ENCODE measurements around the gene FOXP1. TPM values are rescaled to one million over a fixed set of nuclear protein-coding genes. Genes with fewer than 3 reads are reported as not detected.

The FOXP1 gene
- polyA plus RNA-seq, 1 donor from 2014 or later: 5.6 TPM

DNA sequence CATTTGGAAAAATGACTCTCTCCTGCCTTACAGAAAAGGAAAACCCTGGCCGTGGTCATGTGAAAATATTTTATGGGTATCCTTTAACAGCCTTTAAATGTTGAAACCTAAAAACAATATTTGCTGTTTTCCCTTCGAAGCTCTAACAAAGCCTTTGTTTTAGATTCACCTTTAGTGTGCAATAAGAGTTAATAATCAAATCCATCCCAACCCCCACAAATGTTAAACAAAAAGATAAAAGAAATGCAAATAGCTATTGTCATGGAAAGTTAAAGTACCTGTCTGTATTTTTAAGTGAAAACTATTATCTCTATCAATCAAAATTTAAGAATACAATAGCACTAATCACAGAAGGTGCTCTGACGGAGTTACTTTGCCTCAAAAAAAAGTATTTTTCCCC is 279.3 kb downstream of the FOXP1 start:
- Histone ChIP-seq H4K20me1 (ENCODE audit: insufficient read depth) (no peaks in the 10 kb centered on the region), H3K4me3 (ENCODE audit: low read length) (peak overlapping the region; percentile 5), H3K4me2 (ENCODE audit: low read length) (no peak overlapping the region), H3K9ac (ENCODE audit: low read length) (no peak overlapping the region), H2AFZ (ENCODE audit: low read depth, low read length) (no peak overlapping the region), H3K9me3 (ENCODE audit: low read length) (no peaks in the 10 kb centered on the region), H3F3A (ENCODE audit: insufficient read depth, low read length, poor library complexity, severe bottlenecking) (no peaks in the 10 kb centered on the region), H3K9me2 (ENCODE audit: insufficient read depth, low read length) (no peaks in the 10 kb centered on the region), H3K27me3 (ENCODE audit: insufficient read depth, low read depth, low read length) (no peaks in the 10 kb centered on the region), H3K27ac (ENCODE audit: low read length) (no peak overlapping the region), H3K79me2 (replicated peaks; ENCODE audit: insufficient read depth, low read length) (no peaks in the 10 kb centered on the region), H3K36me3 (ENCODE audit: insufficient read depth, low read length) (no peaks in the 10 kb centered on the region)
- TF ChIP-seq MXI1 (conservative IDR thresholded peaks at IDR 0.05; ENCODE audit: poor library complexity, severe bottlenecking): no peak
- TF ChIP-seq, protein P1, sequence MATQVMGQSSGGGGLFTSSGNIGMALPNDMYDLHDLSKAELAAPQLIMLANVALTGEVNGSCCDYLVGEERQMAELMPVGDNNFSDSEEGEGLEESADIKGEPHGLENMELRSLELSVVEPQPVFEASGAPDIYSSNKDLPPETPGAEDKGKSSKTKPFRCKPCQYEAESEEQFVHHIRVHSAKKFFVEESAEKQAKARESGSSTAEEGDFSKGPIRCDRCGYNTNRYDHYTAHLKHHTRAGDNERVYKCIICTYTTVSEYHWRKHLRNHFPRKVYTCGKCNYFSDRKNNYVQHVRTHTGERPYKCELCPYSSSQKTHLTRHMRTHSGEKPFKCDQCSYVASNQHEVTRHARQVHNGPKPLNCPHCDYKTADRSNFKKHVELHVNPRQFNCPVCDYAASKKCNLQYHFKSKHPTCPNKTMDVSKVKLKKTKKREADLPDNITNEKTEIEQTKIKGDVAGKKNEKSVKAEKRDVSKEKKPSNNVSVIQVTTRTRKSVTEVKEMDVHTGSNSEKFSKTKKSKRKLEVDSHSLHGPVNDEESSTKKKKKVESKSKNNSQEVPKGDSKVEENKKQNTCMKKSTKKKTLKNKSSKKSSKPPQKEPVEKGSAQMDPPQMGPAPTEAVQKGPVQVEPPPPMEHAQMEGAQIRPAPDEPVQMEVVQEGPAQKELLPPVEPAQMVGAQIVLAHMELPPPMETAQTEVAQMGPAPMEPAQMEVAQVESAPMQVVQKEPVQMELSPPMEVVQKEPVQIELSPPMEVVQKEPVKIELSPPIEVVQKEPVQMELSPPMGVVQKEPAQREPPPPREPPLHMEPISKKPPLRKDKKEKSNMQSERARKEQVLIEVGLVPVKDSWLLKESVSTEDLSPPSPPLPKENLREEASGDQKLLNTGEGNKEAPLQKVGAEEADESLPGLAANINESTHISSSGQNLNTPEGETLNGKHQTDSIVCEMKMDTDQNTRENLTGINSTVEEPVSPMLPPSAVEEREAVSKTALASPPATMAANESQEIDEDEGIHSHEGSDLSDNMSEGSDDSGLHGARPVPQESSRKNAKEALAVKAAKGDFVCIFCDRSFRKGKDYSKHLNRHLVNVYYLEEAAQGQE (IDR thresholded peaks at IDR 0.05; ENCODE audit: borderline replicate concordance): no peak
- TF ChIP-seq EZH2 (IDR thresholded peaks at IDR 0.05; ENCODE audit: borderline replicate concordance, insufficient read depth, low read length, poor library complexity, severe bottlenecking): no peak
- no peak for TF ChIP-seq POLR2AphosphoS5 (IDR thresholded peaks at IDR 0.05)
- no peak for TF ChIP-seq RAD21 (conservative IDR thresholded peaks at IDR 0.05)
- TF ChIP-seq, protein P2, sequence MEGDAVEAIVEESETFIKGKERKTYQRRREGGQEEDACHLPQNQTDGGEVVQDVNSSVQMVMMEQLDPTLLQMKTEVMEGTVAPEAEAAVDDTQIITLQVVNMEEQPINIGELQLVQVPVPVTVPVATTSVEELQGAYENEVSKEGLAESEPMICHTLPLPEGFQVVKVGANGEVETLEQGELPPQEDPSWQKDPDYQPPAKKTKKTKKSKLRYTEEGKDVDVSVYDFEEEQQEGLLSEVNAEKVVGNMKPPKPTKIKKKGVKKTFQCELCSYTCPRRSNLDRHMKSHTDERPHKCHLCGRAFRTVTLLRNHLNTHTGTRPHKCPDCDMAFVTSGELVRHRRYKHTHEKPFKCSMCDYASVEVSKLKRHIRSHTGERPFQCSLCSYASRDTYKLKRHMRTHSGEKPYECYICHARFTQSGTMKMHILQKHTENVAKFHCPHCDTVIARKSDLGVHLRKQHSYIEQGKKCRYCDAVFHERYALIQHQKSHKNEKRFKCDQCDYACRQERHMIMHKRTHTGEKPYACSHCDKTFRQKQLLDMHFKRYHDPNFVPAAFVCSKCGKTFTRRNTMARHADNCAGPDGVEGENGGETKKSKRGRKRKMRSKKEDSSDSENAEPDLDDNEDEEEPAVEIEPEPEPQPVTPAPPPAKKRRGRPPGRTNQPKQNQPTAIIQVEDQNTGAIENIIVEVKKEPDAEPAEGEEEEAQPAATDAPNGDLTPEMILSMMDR (IDR thresholded peaks at IDR 0.05; ENCODE audit: poor library complexity, severe bottlenecking): no peak
- TF ChIP-seq SMC3 (conservative IDR thresholded peaks at IDR 0.05; ENCODE audit: poor library complexity): no peak
- TF ChIP-seq EP300 (conservative IDR thresholded peaks at IDR 0.05; ENCODE audit: poor library complexity, severe bottlenecking): no peak
- TF ChIP-seq TAF1 (IDR thresholded peaks at IDR 0.05; ENCODE audit: low read depth): no peak

DNA sequence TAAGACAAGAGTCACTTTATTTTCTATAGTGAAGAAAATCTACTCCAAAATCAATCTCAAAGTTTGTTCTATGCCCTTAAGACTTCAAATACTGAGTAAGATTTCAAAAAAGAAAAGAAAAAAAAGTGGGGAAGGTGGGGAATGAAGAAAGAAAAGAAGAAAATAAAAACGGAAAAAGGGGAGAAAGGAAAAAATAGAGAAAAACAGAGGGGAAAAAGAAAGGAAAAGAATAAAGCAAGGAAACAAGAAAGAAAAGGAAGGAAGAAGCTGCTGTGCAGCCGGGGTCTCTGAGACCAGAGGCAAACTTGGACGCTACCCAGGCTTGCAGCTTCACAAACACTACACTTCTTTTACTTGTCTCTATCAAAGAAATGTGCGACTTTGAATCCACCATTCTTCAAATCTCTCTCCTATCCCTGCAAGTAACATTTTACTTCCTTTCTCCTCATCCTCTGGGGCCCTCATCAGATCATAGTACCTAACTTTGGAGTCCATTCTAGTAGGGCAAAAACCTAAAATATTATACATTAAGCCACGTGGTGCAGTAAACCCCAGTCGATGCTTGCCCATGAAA is 279.8 kb downstream of the FOXP1 start:
- Histone ChIP-seq H3K36me3 (ENCODE audit: insufficient read depth, low read length) (no peaks in the 10 kb centered on the region), H3K27ac (ENCODE audit: low read length) (no peak overlapping the region), H3K9me2 (ENCODE audit: insufficient read depth, low read length) (no peaks in the 10 kb centered on the region), H3K27me3 (ENCODE audit: insufficient read depth, low read depth, low read length) (no peaks in the 10 kb centered on the region), H3K4me2 (ENCODE audit: low read length) (no peak overlapping the region), H3K9ac (ENCODE audit: low read length) (no peak overlapping the region), H3K4me3 (ENCODE audit: low read length) (peak overlapping the region; percentile 5), H3K79me2 (replicated peaks; ENCODE audit: insufficient read depth, low read length) (no peaks in the 10 kb centered on the region), H3F3A (ENCODE audit: insufficient read depth, low read length, poor library complexity, severe bottlenecking) (no peaks in the 10 kb centered on the region), H2AFZ (ENCODE audit: low read depth, low read length) (no peak overlapping the region), H3K9me3 (ENCODE audit: low read length) (no peaks in the 10 kb centered on the region), H4K20me1 (ENCODE audit: insufficient read depth) (no peaks in the 10 kb centered on the region)
- TF ChIP-seq MXI1 (conservative IDR thresholded peaks at IDR 0.05; ENCODE audit: poor library complexity, severe bottlenecking) (no peak), RAD21 (conservative IDR thresholded peaks at IDR 0.05) (no peak), EZH2 (IDR thresholded peaks at IDR 0.05; ENCODE audit: borderline replicate concordance, insufficient read depth, low read length, poor library complexity, severe bottlenecking) (no peak), SMC3 (conservative IDR thresholded peaks at IDR 0.05; ENCODE audit: poor library complexity) (no peak), EP300 (conservative IDR thresholded peaks at IDR 0.05; ENCODE audit: poor library complexity, severe bottlenecking) (no peak), POLR2AphosphoS5 (IDR thresholded peaks at IDR 0.05) (no peak), TAF1 (IDR thresholded peaks at IDR 0.05; ENCODE audit: low read depth) (no peak)
- TF ChIP-seq, protein P2 (IDR thresholded peaks at IDR 0.05; ENCODE audit: poor library complexity, severe bottlenecking): no peak
- TF ChIP-seq, protein P1 (IDR thresholded peaks at IDR 0.05; ENCODE audit: borderline replicate concordance): no peak
